ENCODE results near the gene ZNF592.
"Not testable (repeated sequence)": the region's sequence is repeated elsewhere in the genome, so short reads cannot be mapped to it uniquely, and the experiment has no call there.

DNA sequence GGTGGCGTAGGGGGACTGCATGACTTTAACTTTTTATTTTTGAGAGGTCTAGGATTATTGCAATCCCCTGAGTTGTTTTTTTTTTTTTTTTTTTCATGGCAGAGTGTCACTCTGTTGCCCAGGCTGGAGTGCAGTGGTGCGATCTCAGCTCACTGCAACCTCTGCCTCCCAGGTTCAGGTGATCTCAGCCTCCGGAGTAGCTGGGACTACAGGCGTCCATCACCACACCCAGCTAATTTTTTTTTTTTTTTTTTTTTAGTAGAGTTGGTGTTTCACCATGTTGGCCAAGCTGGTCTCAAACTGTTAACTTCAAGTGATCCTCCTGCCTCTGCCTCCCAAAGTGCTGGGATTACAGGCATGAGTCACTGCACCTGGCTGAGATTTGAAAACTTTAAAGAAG, 6.5 kb downstream of the ZNF592 start:
- TF ChIP-seq CTCF (IDR thresholded peaks at IDR 0.05); RAD21 (conservative IDR thresholded peaks at IDR 0.05 in 1 of 2, IDR thresholded peaks at IDR 0.05 in 1 of 2); BHLHE40 (IDR thresholded peaks at IDR 0.05; ENCODE audit: low read depth, low read length): not testable (repeated sequence)
